NCI-H748 (cell line): ENCODE measurements around the gene DEPDC5.

ENCODE experiments used
- DNase-seq: peaks from one replicate; lab custom pipeline; 2025; ENCODE audit not compliant: unreplicated experiment; lab: John Stamatoyannopoulos, UW

DEPDC5 gene

DNA sequence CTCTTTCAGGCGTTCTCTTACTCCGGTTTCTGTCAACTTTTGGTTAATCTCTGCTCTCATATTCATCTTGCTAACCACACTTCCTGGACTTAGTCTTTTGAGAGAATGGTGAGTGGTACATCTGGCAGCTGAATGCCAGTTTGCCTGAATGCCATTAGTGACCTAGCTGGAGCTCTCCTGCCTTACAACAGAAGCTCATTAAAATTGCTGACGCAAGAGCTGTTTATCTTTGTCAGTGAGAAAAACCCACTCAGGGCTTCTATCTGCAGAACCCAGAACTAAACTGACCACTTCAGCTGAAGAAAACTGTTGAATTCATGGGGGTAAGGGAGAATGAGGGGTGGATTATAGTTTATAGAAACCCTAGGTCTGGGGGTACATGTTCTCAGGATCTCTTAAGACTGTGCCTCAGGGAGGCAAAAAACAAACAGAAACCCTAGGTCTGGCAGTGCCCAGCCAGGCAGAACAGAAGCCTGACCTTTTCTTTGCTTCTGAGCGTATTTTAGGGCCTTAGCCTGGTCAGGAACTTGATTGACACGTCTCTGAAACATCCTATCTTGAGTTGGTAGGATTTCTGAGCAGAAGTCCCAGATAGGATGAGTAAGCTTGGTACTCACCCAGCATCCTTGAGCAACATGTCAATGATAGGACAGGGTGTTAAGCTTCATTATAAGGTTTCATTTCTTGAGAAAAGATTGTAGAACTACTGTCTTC, 137.7 kb downstream of the DEPDC5 start:
- DNase-seq, result no peak

DNA sequence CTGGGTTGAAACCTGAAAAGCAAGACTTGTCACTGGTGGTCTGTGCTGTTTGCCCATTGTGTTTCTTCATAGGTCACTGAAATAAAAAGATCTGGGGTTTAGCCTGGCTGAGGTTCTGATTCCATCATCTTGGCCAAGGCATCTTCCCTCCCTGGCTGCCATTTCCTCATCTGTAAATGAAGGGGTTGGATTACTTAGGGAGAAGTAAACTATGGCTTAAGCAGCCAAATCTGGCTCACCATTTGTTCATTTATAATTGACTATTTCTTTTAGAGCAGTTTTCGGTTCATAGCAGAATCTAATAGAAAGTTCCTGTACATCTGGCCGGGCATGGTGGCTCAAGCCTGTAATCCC, 138.2 kb downstream of the DEPDC5 start:
- DNase-seq, result no peak

DNA sequence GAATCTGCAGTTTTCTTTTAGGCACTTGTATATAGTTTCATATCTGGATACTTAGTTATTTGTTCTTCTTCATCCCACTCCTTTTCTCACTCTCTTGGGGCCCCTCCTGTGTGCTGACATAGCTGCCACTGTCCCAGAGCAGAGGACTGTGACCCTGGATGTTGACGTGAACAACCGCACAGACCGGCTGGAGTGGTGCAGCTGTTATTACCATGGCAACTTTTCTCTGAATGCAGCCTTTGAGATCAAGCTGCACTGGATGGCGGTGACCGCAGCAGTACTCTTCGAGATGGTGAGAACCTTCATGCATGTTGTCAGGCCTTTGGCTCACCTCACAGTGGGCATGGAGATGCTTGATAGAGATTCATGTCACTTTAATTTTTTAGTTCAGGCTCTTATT, 139.6 kb downstream of the DEPDC5 start:
- DNase-seq, result no peak

DNA sequence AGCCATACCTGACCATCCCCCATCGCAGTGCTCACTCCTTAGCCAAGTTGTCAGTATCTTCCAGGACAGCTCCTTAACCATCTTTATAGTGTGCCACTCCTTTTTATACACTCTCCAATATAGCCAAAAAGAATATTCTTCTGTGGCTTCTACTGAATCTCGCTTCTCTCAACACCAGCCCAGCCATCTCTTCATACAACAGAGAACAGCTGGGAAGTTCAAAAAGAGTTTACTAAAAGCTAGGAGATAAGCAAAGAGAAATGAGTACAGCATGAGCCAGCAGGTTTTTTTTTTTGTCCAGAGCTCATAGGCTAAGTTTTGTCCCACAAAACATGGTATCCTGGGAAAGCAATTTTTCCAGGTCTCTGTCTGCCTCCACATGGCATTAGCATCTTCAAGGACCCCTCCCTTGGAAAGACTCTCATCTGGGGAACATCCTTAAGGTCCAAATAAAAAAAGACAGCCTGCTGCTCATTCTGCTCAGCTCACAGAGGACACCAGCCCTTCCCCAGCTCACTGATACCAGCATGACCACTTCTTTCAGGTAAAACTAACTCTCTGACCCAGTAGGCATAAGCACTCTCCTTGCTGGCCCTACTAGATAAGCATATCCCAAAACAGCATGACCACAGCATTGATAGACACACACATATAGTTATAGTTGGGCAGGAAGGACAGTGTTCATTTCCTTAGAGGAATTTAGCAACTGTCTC, 141.7 kb downstream of the DEPDC5 start:
- no peak for DNase-seq

DNA sequence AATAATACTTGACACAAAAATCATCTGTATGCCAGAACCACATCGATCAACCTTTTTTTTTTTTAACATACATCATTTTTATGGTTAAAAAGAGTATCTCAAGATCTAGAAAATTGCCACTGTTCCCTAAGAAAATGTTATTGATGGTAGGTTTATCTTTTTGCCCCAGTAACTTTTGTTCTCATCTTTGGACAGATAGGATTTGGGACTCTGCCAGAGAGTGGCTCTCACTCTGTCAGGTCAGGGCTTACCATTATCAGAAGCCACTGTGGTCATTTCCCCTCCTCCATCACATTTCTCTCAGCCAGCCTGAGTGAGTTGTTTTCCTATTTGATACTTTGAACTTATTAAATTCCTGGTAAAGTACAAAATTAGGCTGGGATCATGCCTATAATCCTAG, 142.7 kb downstream of the DEPDC5 start:
- no peak for DNase-seq

DNA sequence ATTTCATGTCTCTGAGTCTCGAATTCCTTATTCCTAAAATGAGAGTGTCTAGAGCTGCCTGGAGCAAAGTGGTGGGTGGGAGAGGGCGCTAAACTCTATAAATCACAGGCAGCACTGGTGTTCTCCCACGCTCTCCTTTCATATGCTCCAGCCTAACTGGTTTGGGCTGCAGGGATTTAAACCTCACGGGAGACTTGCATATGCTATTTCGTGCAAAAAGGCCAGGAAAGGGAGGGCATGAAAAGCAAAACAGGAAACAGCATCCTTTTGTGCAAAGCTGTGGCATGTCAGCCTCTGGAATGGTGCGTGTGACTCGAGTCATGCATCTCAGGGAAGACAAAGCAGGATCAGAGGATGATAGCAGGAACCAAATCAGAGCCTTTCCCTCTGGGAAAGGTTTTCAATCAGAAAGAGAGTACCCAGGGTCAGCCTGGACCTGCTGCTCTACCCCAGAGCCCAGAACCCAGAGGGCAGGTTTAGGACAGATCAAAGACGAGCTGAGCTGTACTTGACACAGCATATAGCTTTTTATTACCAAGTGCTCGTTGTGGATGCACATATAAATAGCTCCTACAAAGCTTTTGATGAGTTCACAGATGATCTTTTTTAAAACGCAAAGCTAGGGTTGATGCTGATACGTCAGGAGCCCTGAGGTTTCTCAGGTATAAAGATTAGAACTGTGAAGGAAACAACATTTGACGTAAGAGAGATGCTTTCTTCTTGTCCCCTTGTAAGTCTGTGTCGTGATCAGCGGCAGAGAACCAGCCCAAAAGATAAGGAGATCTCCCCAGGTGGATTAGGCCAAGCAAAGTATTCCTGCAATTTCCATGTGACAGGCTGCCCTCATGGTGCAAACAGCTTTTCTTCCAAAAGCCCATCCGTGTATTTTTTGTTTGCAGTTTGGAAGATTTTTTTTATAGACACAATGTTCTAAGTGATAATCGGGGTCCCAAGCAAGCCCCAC, 144.3 kb downstream of the DEPDC5 start:
- DNase-seq, result no peak

DNA sequence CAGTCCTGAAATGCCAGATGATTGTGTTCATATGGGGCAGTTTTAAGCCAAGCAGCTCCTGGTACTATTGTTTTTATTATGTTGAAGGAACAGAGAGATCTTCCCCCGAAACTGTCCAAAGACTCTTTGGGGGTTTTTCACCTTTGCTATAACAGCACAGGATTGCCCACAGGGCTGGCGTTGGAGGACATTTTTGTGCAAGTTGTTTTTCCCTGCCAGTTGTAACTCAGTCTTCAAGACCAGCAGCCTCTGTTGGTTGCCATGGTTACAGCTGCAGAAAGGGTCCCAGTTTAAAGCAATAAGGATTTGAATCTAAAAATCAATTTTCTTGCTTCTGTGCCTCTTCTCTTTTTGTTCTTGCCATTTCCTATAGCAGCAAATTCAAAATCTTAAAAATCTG, 145.1 kb downstream of the DEPDC5 start:
- DNase-seq, result no peak

DNA sequence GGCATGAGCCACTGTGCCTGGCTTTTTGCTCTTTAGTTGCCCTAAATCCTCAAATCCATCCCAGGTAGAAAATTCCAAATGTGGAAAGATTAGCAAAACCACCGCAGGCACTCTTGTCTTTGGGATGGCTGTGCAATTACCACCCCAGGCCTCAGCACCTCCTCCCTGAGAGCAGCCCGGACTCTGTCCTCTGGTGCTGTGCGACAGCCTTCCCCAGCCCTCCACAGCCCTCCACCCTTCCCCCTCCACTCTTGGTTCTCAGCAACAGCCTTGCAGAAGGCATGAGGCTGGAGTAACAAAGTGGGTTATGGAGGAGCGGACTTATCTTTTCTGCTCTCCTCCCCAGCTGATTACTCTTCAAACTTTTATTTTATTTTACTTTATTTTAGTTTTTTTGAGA, 145.8 kb downstream of the DEPDC5 start:
- no peak for DNase-seq

DNA sequence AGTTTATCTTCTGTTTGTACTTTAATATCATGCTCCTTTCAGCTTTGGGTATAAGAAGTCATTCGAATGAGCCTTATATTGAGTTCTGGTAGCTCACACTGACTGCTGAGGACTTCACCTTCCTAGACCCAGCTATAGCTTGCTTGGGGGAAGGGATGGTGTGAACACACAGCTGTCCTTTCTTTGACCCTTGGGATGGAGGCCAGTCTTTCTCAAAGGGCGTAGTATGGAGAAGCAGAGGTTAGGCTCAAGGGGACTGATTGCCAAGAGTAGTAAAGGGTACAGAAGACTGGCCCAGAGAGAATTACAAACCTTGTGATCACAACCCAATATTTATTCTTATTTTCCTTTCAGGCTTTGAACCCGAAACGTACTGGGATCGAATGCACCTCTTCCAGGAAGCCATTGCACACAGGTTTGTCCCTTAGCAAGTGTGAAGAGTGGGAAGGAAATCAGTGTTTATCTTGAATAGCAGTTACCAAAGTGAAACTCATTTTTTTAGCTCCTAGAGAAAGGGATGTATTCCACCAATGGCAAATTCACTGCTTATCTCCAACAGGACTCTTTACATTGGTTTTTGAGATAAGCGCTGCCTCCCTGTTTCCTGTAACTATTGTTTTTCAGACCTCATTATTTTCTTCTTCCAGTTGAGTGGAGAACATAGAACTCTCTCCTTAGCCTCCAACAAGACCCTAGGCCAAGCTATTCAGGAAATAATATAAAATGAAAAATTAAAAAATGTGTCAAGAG, 147.7 kb downstream of the DEPDC5 start:
- no peak for DNase-seq

DNA sequence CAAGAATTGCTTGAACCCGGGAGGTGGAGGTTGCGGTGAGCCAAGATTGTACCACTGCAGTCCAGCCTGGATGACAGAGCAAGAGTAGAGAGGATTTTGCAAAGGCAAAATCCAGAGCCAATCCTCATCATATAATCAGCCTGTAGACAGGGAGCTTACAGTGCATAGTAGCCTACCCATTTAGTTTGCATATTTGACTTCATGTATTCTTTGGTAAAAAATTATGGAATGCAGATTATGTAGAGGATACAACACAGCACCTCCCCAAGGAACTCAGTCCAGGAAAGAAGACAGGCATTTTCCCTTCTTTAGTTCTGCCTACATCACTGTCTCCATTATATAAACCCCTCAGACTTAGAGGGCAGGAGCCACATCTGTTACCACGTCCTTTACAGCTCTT, 150.8 kb downstream of the DEPDC5 start:
- no peak for DNase-seq

DNA sequence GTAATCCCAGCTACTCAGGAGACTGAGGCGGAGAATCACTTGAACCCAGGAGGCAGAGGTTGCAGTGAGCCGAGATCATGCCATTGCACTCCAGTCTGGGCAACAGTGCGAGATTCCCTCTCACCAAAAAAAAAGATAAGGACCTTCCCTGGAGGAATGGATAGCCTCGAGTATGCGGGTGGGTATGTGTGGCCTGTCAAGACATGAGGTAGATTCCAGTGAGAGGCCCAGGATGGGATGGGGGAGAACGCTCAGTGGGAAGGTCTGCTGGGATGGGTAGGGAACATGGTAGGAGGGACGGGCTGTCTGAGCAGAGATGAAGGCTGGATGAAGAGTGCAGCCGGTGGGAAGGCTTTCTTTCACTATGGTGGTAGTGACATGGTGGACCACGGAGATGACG, 151.5 kb downstream of the DEPDC5 start:
- no peak for DNase-seq

DNA sequence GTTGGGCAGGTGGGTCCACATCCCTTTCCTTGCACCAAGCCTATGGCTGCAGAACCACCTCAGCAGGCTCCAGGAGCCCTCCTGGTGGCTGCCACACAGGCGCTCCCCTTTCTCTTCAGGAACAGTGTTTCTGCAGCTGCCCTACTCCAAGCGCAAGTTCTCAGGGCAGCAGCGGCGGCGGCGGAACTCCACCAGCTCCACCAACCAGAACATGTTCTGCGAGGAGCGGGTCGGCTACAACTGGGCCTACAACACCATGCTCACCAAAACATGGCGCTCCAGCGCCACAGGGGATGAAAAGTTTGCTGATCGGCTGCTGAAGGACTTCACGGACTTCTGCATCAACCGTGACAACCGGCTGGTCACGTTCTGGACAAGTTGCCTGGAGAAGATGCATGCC, 152.3 kb downstream of the DEPDC5 start:
- no peak for DNase-seq

DNA sequence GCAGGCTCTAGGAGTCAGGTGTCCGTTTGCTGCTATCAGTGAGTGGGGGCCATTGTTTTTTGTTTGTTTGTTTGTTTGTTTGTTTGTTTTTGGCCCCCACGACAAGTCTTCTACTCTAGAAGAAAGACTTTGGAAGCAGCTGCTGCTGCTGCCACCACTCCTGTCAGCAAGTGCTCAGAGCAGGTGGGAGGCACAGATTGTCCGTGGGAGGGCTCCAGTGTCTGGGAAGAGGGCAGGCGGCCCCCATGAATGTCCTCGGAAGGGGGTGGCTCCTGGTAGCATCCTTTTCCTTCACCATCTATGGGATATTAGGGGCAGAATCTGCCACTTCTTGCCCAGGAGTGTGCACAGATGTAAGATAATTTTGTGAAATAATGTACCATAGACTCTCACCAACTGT, 152.8 kb downstream of the DEPDC5 start:
- DNase-seq, result no peak

DNA sequence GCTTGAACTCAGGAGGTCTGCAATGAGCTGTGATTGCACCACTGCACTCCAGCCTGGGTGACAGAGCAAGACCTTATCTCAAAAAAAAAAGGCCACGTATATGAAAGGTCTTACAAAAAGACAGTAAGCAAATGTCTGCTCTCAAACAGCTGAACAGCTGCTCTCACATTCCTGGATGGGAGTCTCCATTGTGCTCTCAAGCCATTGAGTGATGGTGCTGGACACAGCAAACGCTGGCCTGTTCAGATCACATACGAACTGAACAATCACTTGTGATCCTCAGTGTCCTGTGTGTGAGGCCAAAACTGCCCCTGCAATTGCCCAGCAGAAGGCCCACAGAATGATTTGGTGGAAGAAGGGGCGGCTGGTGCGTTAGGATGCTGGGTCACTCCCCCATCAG, 156.2 kb downstream of the DEPDC5 start:
- no peak for DNase-seq

DNA sequence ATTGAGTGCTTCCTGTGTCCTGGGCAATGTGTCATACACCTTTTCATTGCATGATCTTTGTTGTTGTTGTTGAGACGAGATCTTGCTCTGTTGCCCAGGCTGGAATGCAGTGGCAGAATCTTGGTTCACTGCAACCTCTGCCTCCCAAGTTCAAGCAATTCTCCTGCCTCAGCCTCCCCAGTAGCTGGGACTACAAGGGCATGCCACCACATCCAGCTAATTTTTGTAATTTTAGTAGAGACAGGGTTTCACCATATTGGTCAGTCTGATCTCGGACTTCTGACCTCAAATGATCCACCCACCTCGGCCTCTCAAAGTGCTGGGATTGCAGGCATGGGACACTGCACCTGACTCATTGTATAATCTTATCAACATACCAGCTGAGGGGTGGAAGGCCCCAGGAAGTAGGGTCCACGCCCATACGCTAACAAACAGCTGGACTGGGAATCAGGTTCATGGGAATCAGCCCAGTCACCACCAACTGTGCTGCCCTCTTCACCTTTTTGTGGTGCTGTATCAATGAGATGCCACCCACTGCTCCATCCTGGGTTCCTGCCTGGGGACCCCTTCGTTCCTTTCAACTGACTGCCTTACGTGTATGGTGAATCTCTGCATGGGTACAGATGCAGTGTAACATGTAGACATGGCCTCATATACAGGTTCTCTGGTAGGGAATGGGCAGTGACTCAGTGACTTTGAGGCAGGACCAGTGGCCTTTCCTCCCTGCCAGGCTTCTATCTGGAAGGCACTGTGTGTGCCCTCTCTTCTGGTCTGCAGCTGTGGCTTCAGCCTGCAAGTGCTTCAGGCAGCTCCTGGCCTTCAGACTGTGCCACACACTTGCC, 158.0 kb downstream of the DEPDC5 start:
- no peak for DNase-seq

DNA sequence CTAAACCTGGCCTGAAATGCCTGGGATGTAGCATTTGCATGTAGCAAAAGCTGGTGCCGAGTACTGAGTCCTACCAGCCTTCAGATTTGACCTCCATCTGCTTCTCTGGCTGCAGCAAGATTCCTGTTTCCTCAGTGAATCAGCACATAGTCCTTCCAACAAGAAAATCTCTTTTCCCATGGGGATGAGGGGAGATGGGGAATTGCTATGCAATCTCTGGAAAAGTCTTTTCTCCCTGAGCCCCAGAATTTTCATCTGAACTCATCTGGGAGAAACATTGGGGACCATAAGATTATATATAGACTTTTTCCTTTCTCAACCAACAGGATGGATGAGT, 158.6 kb downstream of the DEPDC5 start:
- no peak for DNase-seq

DNA sequence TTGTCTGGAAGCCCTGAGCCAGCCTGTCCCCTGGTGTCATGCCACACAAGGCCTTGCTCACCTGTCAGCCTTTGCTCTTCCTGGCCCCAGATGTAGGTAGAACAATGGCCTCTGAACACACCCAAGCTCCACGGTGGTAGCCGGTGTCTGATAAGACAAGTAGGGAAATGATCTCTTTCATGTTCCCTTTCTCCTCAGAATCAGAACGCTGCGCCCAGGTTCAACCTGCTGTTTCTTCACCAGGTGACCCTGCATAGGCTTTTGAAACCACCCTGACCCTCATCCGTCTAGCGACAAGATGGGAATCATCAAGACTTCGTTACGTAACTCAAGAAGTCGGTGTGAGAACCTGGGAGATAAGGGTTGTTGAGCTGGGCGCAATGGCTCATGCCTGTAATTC, 161.8 kb downstream of the DEPDC5 start:
- no peak for DNase-seq

DNA sequence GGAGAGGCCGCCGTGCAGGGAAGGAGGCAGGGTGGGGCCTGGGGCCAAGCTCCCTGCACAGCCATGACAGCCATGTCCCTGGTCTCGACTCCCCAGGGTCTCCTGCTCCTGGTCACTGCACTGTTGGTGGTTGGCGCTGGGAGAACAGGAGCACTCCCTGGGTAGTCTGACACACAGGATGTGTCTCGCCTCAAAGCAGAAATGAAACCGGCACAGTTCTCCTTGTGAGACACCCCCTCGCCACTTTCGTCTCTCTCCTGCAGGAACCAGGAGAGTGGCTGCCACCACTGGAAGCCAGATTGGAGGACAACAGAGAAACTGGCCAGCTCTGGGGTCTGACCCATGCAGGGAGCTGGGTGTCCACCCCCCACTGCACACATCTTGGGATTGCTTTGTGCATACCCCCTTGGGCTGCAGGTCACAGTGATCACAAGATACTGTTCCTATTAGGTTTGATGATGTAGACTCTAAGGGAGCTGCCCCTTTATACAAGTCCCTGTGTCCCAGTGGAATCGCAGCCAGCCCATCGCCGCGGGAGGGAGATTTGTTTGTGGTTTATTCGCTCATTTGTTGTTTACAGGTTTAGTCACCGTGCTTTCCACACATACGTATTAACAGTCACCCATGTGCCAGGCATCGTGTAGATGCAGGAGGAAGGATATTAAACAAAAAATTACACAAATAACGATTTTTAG, 163.6 kb downstream of the DEPDC5 start:
- no peak for DNase-seq

DNA sequence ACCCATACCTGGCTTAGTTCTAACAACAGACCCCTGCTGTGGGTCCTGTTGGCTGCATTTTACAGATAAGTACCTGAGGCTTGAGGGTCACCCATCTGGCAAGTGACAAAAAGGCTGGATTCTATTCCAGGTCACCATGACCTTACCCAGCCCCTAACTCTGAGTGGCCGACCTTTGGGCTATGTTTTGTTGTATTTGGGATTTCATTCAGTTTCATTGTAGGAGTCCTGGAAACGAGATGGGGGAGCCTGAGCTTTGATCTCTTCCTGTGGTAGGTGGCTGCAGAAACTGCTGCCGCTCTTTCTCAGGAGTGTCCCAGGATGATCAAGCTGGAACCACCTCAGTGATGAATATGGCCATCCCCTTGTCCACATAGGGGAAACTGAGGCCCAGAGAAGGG, 165.9 kb downstream of the DEPDC5 start:
- no peak for DNase-seq

DNA sequence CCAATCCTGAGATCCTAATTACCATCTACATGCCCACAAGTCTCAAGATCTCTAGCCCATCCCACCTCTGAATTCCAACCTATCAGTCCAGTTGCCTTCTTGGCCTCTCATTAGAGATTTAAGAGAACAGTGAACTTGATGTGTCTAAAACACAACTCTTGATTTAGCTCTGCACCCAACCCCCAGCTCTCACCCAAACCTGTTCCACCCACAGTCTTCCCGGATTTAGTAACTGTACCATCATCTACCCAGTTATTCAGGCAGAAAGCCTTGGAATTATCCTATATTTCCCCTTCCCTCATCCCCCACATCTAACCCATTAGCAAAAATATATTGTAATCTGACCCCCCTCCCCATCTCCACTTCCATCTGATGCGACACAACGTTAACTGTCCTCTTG, 166.5 kb downstream of the DEPDC5 start:
- no peak for DNase-seq
